IMR-90 (cell line): ENCODE results near the gene HNRNPC. TPM values are rescaled to one million over a fixed set of nuclear protein-coding genes. Genes with fewer than 3 reads are reported as not detected.

ENCODE experiments used
- ATAC-seq: fragments of 200-7000 bp; cut with Tn5 transposase; 2 replicates; pipeline ENCODE4 v1.9.1; 2020; ENCODE audit warnings: low read depth, mild to moderate bottlenecking, moderate library complexity
- BruUV-seq: library from RNA; stranded (reverse); fragments of 400-500 nt; replicated peaks from 2 replicates; lab custom pipeline; 2021; lab: Mats Ljungman, UMichigan
- CTCF ChIA-PET: fragments of 300-600 bp; formaldehyde crosslinking; extraction: SDS; loops from one replicate; lab custom pipeline; 2021; ENCODE audit warnings: antibody characterized with exemption; lab: Yijun Ruan, JAX
- POLR2A ChIA-PET: fragments of 300-600 bp; sonication (Branson Sonifier 250); formaldehyde crosslinking; loops from one replicate; lab custom pipeline; 2022; ENCODE audit warnings: antibody characterized with exemption; ENCODE audit not compliant: unreplicated experiment; lab: Charles Lee
- DNase-seq: peaks from one replicate; pipeline ENCODE4 v3.0.0; 2013
- H2AFZ ChIP-seq: replicated peaks from 2 replicates; pipeline ENCODE3; 2013; ENCODE audit warnings: low read length, mild to moderate bottlenecking; ENCODE audit not compliant: poor library complexity
- H2AK5ac ChIP-seq: 2 replicates; pipeline ENCODE4 v1.6.1; 2013; ENCODE audit warnings: low read depth, low read length, inconsistent platforms
- H2AK9ac ChIP-seq: replicated peaks from 2 replicates; pipeline ENCODE3; 2013; ENCODE audit warnings: mild to moderate bottlenecking, low read depth, low read length, moderate library complexity; ENCODE audit not compliant: poor library complexity
- H2BK120ac ChIP-seq: 2 replicates; pipeline ENCODE4 v1.6.1; 2013; ENCODE audit warnings: low read depth, low read length, inconsistent platforms
- H2BK15ac ChIP-seq: 3 replicates; pipeline ENCODE4 v1.6.1; 2013; ENCODE audit warnings: low read depth, low read length, inconsistent platforms
- H2BK20ac ChIP-seq: 2 replicates; pipeline ENCODE4 v1.6.1; 2013; ENCODE audit warnings: low read depth, mild to moderate bottlenecking, inconsistent platforms, low read length, moderate library complexity
- H2BK5ac ChIP-seq: 2 replicates; pipeline ENCODE4 v1.6.1; 2013; ENCODE audit warnings: mild to moderate bottlenecking, low read depth, low read length, inconsistent platforms; ENCODE audit not compliant: poor library complexity, severe bottlenecking
- H3K14ac ChIP-seq: replicated peaks from 2 replicates; pipeline ENCODE4 v1.6.1; 2013; ENCODE audit warnings: low read depth, low read length, inconsistent platforms
- H3K18ac ChIP-seq: 2 replicates; pipeline ENCODE4 v1.6.1; 2013; ENCODE audit warnings: low read depth, low read length, control low read depth
- H3K23ac ChIP-seq: 2 replicates; pipeline ENCODE4 v1.6.1; 2013; ENCODE audit warnings: low read depth, low read length, inconsistent platforms
- H3K27ac ChIP-seq: 2 replicates; pipeline ENCODE4 v1.5.1; 2013; ENCODE audit warnings: mild to moderate bottlenecking, control low read depth, low read length; ENCODE audit not compliant: insufficient read depth
- H3K27me3 ChIP-seq: 2 replicates; pipeline ENCODE4 v1.6.1; 2013; ENCODE audit warnings: low read length; ENCODE audit not compliant: control insufficient read depth, insufficient read depth
- H3K36me3 ChIP-seq: 2 replicates; pipeline ENCODE4 v1.6.1; 2013; ENCODE audit warnings: low read length, mixed read lengths; ENCODE audit not compliant: control insufficient read depth, insufficient read depth
- H3K4ac ChIP-seq: 2 replicates; pipeline ENCODE4 v1.6.1; 2013; ENCODE audit warnings: low read depth, low read length, inconsistent platforms
- H3K4me1 ChIP-seq: 2 replicates; pipeline ENCODE4 v1.6.1; 2013; ENCODE audit warnings: low read length, mixed read lengths; ENCODE audit not compliant: control insufficient read depth, insufficient read depth
- H3K4me2 ChIP-seq: 2 replicates; pipeline ENCODE4 v1.6.1; 2013; ENCODE audit warnings: low read depth, mild to moderate bottlenecking, control low read depth, low read length, moderate library complexity
- H3K4me3 ChIP-seq: 2 replicates; pipeline ENCODE4 v1.5.1; 2013; ENCODE audit warnings: low read depth, mild to moderate bottlenecking, control low read depth, low read length, moderate library complexity; ENCODE audit not compliant: insufficient read depth
- H3K56ac ChIP-seq: 2 replicates; pipeline ENCODE4 v1.6.1; 2013; ENCODE audit warnings: low read length, inconsistent platforms; ENCODE audit not compliant: insufficient read depth; ENCODE audit errors: extremely low read depth
- H3K79me1 ChIP-seq, 2 experiments: 2 replicates each; pipeline ENCODE4 v1.6.1; 2013; ENCODE audit warnings: low read length in 2 of 2, inconsistent platforms in 1 of 2, low read depth in 1 of 2
- H3K9ac ChIP-seq: 2 replicates; pipeline ENCODE4 v1.6.1; 2013; ENCODE audit warnings: low read depth, low read length, control low read depth
- H3K9me1 ChIP-seq: 2 replicates; pipeline ENCODE4 v1.6.1; 2013; ENCODE audit warnings: low read length, inconsistent platforms; ENCODE audit not compliant: insufficient read depth
- H3K9me3 ChIP-seq: 2 replicates; pipeline ENCODE4 v1.6.1; 2013; ENCODE audit warnings: low read length; ENCODE audit not compliant: control insufficient read depth, insufficient read depth
- H4K20me1 ChIP-seq: 2 replicates; pipeline ENCODE4 v1.6.1; 2013; ENCODE audit warnings: low read length, inconsistent platforms; ENCODE audit not compliant: insufficient read depth
- H4K5ac ChIP-seq: 2 replicates; pipeline ENCODE4 v1.6.1; 2013; ENCODE audit warnings: mild to moderate bottlenecking, low read depth, low read length, control low read depth
- H4K8ac ChIP-seq, 2 experiments: 2 replicates each; pipeline ENCODE4 v1.6.1; 2013; ENCODE audit warnings: low read depth in 2 of 2, low read length in 2 of 2, control low read depth in 1 of 2, inconsistent platforms in 1 of 2
- H4K91ac ChIP-seq: 2 replicates; pipeline ENCODE4 v1.6.1; 2013; ENCODE audit warnings: low read depth, low read length, inconsistent platforms; ENCODE audit not compliant: insufficient read depth
- BHLHE40 ChIP-seq: fragments of 150-350 bp; IDR thresholded peaks from 2 replicates; pipeline ENCODE4 v1.6.1; 2016; ENCODE audit warnings: mild to moderate bottlenecking, low read depth, low read length
- CEBPB ChIP-seq: IDR thresholded peaks from 2 replicates; pipeline ENCODE4 v1.6.1; 2012; ENCODE audit warnings: low read depth, low read length, improper control_type of control experiment
- CHD1 ChIP-seq: IDR thresholded peaks from 2 replicates; pipeline ENCODE4 v1.6.1; 2012; ENCODE audit warnings: low read depth, low read length, improper control_type of control experiment
- ELK1 ChIP-seq: fragments of 150-350 bp; IDR thresholded peaks from 2 replicates; pipeline ENCODE4 v1.6.1; 2016; ENCODE audit warnings: low read depth, mild to moderate bottlenecking, low read length, moderate library complexity, borderline replicate concordance
- FOS ChIP-seq: fragments of 150-350 bp; IDR thresholded peaks from 2 replicates; pipeline ENCODE4 v1.6.1; 2016; ENCODE audit warnings: low read depth, low read length
- MAFK ChIP-seq: IDR thresholded peaks from 2 replicates; pipeline ENCODE4 v1.6.1; 2012; ENCODE audit warnings: low read depth, low read length, improper control_type of control experiment
- MAZ ChIP-seq: IDR thresholded peaks from 2 replicates; pipeline ENCODE4 v1.6.1; 2012; ENCODE audit warnings: low read depth, mild to moderate bottlenecking, low read length, improper control_type of control experiment, moderate library complexity, borderline replicate concordance
- MXI1 ChIP-seq: IDR thresholded peaks from 2 replicates; pipeline ENCODE4 v1.6.1; 2012; ENCODE audit warnings: low read depth, mild to moderate bottlenecking, low read length, moderate library complexity, borderline replicate concordance
- NFE2L2 ChIP-seq: fragments of 150-350 bp; IDR thresholded peaks from 2 replicates; pipeline ENCODE4 v1.6.1; 2016; ENCODE audit warnings: low read depth, mild to moderate bottlenecking, low read length
- POLR2A ChIP-seq: IDR thresholded peaks from 2 replicates; pipeline ENCODE4 v1.6.1; 2012; ENCODE audit warnings: mild to moderate bottlenecking, low read depth, low read length
- RAD21 ChIP-seq: IDR thresholded peaks from 2 replicates; pipeline ENCODE4 v1.6.1; 2012; ENCODE audit warnings: low read length, improper control_type of control experiment
- RCOR1 ChIP-seq: IDR thresholded peaks from 2 replicates; pipeline ENCODE4 v1.6.1; 2012; ENCODE audit warnings: mild to moderate bottlenecking, low read length, improper control_type of control experiment; ENCODE audit not compliant: insufficient replicate concordance
- RFX5 ChIP-seq: IDR thresholded peaks from 2 replicates; pipeline ENCODE4 v1.8.0; 2012; ENCODE audit warnings: low read depth, mild to moderate bottlenecking, low read length, moderate library complexity
- SMC3 ChIP-seq: fragments of 150-350 bp; IDR thresholded peaks from 2 replicates; pipeline ENCODE4 v1.6.1; 2016; ENCODE audit warnings: low read depth, mild to moderate bottlenecking, antibody characterized with exemption, low read length, moderate library complexity
- USF2 ChIP-seq: fragments of 150-350 bp; IDR thresholded peaks from 2 replicates; pipeline ENCODE4 v1.6.1; 2017; ENCODE audit warnings: mild to moderate bottlenecking, antibody characterized with exemption, low read length, low read depth
- WGBS, 2 experiments: methylation state at CpG; one replicate each; pipeline versions ENCODE4 v1.1.5 to v1.1.7; 2013; ENCODE audit warnings: missing lambda C conversion rate in 2 of 2; ENCODE audit not compliant: insufficient read length in 1 of 2; ENCODE audit errors: extremely low coverage in 2 of 2; 5-methylcytosine and 5-hydroxymethylcytosine counted together
- dilution Hi-C: fragments of 300-500 bp; cut with HindIII; formaldehyde crosslinking; loops from one replicate; pipeline ENCODE4 v1.14.3; 2018; ENCODE audit warnings: low sequenced_read_pairs; ENCODE audit not compliant: unreplicated experiment
- in situ Hi-C: fragments of 300-500 bp; cut with MboI; formaldehyde crosslinking; loops from 3 replicates; pipeline ENCODE4 v1.14.3; 2019; ENCODE audit warnings: low sequenced_read_pairs, inconsistent platforms, mixed read lengths
- intact Hi-C: fragments of 100-400 bp; cut with micrococcal nuclease; formaldehyde crosslinking; loops from 2 replicates; pipeline ENCODE4 v1.10.0; 2022
- polyA plus RNA-seq, 3 experiments: library from polyadenylated mRNA; depleted of rRNA; stranded (reverse); fragments of >200 nt; gene quantifications; 2 replicates each; pipeline ENCODE4 v1.2.3, GENCODE V29; 2012; ENCODE audit warnings: low replicate concordance in 1 of 3
- total RNA-seq: library from RNA; depleted of rRNA; stranded (reverse); fragments of >200 nt; gene quantifications from 2 replicates; pipeline ENCODE4 v1.2.3, GENCODE V29; 2012
- TF ChIP-seq, protein P1 (sequence below): conservative IDR thresholded peaks from 2 replicates; pipeline ENCODE4 v1.5.1; 2012; ENCODE audit warnings: mild to moderate bottlenecking, low read depth, low read length, improper control_type of control experiment

Gene HNRNPC
- total and polyA plus RNA-seq, 2 of the 4 experiments (the other 2 are of a cell fraction) = 308 to 615 TPM

- H3K4me2 ChIP-seq = no peak overlapping the region
- H3K9me3 ChIP-seq = no peaks in the 10 kb centered on the region
- no peak for TF ChIP-seq SMC3
- no peak for TF ChIP-seq ELK1
- TF ChIP-seq FOS = no peak
- TF ChIP-seq POLR2A = no peak
- no peak for TF ChIP-seq CHD1
- TF ChIP-seq MAFK = no peak
- no peak for TF ChIP-seq USF2
- TF ChIP-seq, protein P1, sequence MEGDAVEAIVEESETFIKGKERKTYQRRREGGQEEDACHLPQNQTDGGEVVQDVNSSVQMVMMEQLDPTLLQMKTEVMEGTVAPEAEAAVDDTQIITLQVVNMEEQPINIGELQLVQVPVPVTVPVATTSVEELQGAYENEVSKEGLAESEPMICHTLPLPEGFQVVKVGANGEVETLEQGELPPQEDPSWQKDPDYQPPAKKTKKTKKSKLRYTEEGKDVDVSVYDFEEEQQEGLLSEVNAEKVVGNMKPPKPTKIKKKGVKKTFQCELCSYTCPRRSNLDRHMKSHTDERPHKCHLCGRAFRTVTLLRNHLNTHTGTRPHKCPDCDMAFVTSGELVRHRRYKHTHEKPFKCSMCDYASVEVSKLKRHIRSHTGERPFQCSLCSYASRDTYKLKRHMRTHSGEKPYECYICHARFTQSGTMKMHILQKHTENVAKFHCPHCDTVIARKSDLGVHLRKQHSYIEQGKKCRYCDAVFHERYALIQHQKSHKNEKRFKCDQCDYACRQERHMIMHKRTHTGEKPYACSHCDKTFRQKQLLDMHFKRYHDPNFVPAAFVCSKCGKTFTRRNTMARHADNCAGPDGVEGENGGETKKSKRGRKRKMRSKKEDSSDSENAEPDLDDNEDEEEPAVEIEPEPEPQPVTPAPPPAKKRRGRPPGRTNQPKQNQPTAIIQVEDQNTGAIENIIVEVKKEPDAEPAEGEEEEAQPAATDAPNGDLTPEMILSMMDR = no peak
- no peak for TF ChIP-seq CEBPB
- TF ChIP-seq RFX5 = no peak
- no peak for TF ChIP-seq MAZ
- TF ChIP-seq NFE2L2 = no peak
- no peak for TF ChIP-seq RCOR1
- TF ChIP-seq RAD21 = no peak
- TF ChIP-seq BHLHE40 = no peak
- TF ChIP-seq MXI1 = no peak
- no peak overlapping the region for H4K8ac ChIP-seq
- no peak overlapping the region for H3K27ac ChIP-seq
- no peak overlapping the region for H2BK120ac ChIP-seq
- no peak overlapping the region for H2BK5ac ChIP-seq
- no peak overlapping the region for H4K91ac ChIP-seq
- H3K4ac ChIP-seq = no peak overlapping the region
- peaks cover 26% of the 10 kb centered on the region for H3K36me3 ChIP-seq
- dilution Hi-C loops = no loop called here
- no peak for DNase-seq
- ChIA-PET POLR2A (interaction anchor here (0.6 kb wide), 1 partner anchor 23 kb away, joined by 11 read pairs; no protein-coding TSS in a partner anchor), CTCF (no interaction called here)
- H2AK5ac ChIP-seq = no peak overlapping the region
- no peak overlapping the region for H3K18ac ChIP-seq
- no peak overlapping the region for H2AK9ac ChIP-seq
- peaks cover 96% of the 10 kb centered on the region for H4K20me1 ChIP-seq
- no TSS peak for BruUV-seq
- H2BK20ac ChIP-seq = no peak overlapping the region
- in situ Hi-C loops = no loop called here
- no peak overlapping the region for H3K4me3 ChIP-seq
- H3K9ac ChIP-seq = no peak overlapping the region
- H2BK15ac ChIP-seq = no peak overlapping the region
- no peak overlapping the region for H3K23ac ChIP-seq
- H3K4me1 ChIP-seq = peaks cover 1% of the 10 kb centered on the region
- H3K79me1 ChIP-seq = peaks cover 0 to 39% of the 10 kb centered on the region in 2 experiments; a peak in 2 of 4 replicates
- no peak overlapping the region for H3K14ac ChIP-seq
- WGBS, 2 experiments = no CpG with 5 or more reads among the region's 11 CpGs
- no peak overlapping the region for H2AFZ ChIP-seq
- no peaks in the 10 kb centered on the region for H3K27me3 ChIP-seq
- H4K5ac ChIP-seq = no peak overlapping the region
- ATAC-seq = no peak
- intact Hi-C loops = no loop called here
- no peaks in the 10 kb centered on the region for H3K9me1 ChIP-seq
- no peak overlapping the region for H3K56ac ChIP-seq
Observed at GRCh38 chr14:21238823-21239518, 30.3 kb downstream of the HNRNPC start.
